K562 (cell line): ENCODE measurements around the gene ADGRA3. TPM values are rescaled to one million over a fixed set of nuclear protein-coding genes. Genes with fewer than 3 reads are reported as not detected.

Source experiments
- ATAC-seq: fragments of 200-7000 bp; cut with Tn5 transposase; 3 replicates; pipeline ENCODE4 v1.9.1; 2020; ENCODE audit warnings: moderate library complexity
- BruUV-seq: library from RNA; stranded (reverse); fragments of 400-500 nt; replicated peaks from 2 replicates; lab custom pipeline; 2021; lab: Mats Ljungman, UMichigan
- CTCF ChIA-PET: fragments of 300-600 bp; formaldehyde crosslinking; extraction: SDS; loops from one replicate; lab custom pipeline; 2021; ENCODE audit warnings: low intra/inter-chr PET ratio; lab: Yijun Ruan, JAX
- POLR2A ChIA-PET: fragments of 300-600, 350-650 bp; sonication (Branson Sonifier 250); formaldehyde crosslinking; extraction: SDS; loops from one replicate; lab custom pipeline; 2021; ENCODE audit warnings: antibody characterized with exemption, inconsistent platforms; lab: Yijun Ruan, JAX
- DNase-seq, 4 experiments: peaks; one replicate each; pipeline versions ENCODE4 v3.0.0 to v3.0.0-alpha.2; 2011 to 2018; ENCODE audit warnings: low spot score in 3 of 4, mixed read lengths in 3 of 4; ENCODE audit errors: extremely low read depth in 1 of 4
- FAIRE-seq: peaks from 2 replicates; lab custom pipeline; 2011; peaks lifted over from hg19 to GRCh38; lab: Jason Lieb, UNC
- H2AFZ ChIP-seq: 2 replicates; pipeline ENCODE4 v1.6.0; 2011; ENCODE audit warnings: low read depth, low read length, control low read depth, inconsistent platforms
- H3K27ac ChIP-seq: fragments of 200-600 bp; 3 replicates; pipeline ENCODE4 v1.8.0; 2011; ENCODE audit warnings: low read depth, mild to moderate bottlenecking, control low read depth, inconsistent platforms, low read length, moderate library complexity, mixed read lengths; ENCODE audit errors: extremely low read depth
- H3K27me3 ChIP-seq, 2 experiments: fragments of 300-600 bp in 1 of 2; 2 replicates in 1 of 2; 3 replicates in 1 of 2; pipeline versions ENCODE4 v1.6.0 to v1.8.0; 2011; ENCODE audit warnings: inconsistent platforms in 2 of 2, low read length in 2 of 2, mild to moderate bottlenecking in 1 of 2, mixed read lengths in 1 of 2, moderate library complexity in 1 of 2; ENCODE audit not compliant: control insufficient read depth in 2 of 2, insufficient read depth in 2 of 2
- H3K36me3 ChIP-seq: fragments of 300-600 bp; 3 replicates; pipeline ENCODE4 v1.8.0; 2011; ENCODE audit warnings: mild to moderate bottlenecking, low read length, inconsistent platforms; ENCODE audit not compliant: control insufficient read depth, insufficient read depth
- H3K4me1 ChIP-seq, 2 experiments: fragments of 200-600 bp in 1 of 2; replicated peaks in 1 of 2; 2 replicates in 1 of 2; 3 replicates in 1 of 2; pipeline versions ENCODE4 v1.5.1 to v1.8.0; 2011; ENCODE audit warnings: inconsistent platforms in 2 of 2, low read length in 2 of 2, mild to moderate bottlenecking in 1 of 2, mixed read lengths in 1 of 2, moderate library complexity in 1 of 2; ENCODE audit not compliant: control insufficient read depth in 2 of 2, insufficient read depth in 2 of 2
- H3K4me2 ChIP-seq: 2 replicates; pipeline ENCODE4 v1.6.1; 2011; ENCODE audit warnings: low read length, control low read depth, inconsistent platforms, mixed read lengths; ENCODE audit not compliant: insufficient read depth
- H3K4me3 ChIP-seq: fragments of 200-600 bp; sonication (generic), shearing (Covaris generic); 2 replicates; pipeline ENCODE4 v1.5.1; 2016; ENCODE audit warnings: control low read depth, inconsistent platforms
- H3K79me2 ChIP-seq: fragments of 200-600 bp; 3 replicates; pipeline ENCODE4 v1.8.0; 2011; ENCODE audit warnings: low read length, inconsistent platforms; ENCODE audit not compliant: control insufficient read depth, insufficient read depth
- H3K9ac ChIP-seq, 2 experiments: 2 replicates each; pipeline versions ENCODE4 v1.6.0 to v1.6.1; 2011; ENCODE audit warnings: low read depth in 2 of 2, low read length in 2 of 2, control low read depth in 1 of 2, inconsistent platforms in 1 of 2, mild to moderate bottlenecking in 1 of 2, mixed read lengths in 1 of 2; ENCODE audit not compliant: insufficient read depth in 1 of 2
- H3K9me1 ChIP-seq: one replicate; pipeline ENCODE4 v1.6.0; 2011; ENCODE audit warnings: inconsistent platforms, mild to moderate bottlenecking, low read length, moderate library complexity; ENCODE audit not compliant: control insufficient read depth, insufficient read depth
- H3K9me3 ChIP-seq: replicated peaks from 2 replicates; pipeline ENCODE4 v1.5.1; 2011; ENCODE audit warnings: low read depth, low read length, inconsistent platforms; ENCODE audit not compliant: control insufficient read depth, insufficient read depth
- H4K20me1 ChIP-seq: replicated peaks from 2 replicates; pipeline ENCODE4 v1.6.1; 2011; ENCODE audit warnings: low read length, inconsistent platforms, mixed read lengths; ENCODE audit not compliant: control insufficient read depth, insufficient read depth
- BRD4 ChIP-seq: fragments of 200-600 bp; sonication (generic); IDR thresholded peaks from 2 replicates; pipeline ENCODE4 v1.6.1; 2017; ENCODE audit warnings: inconsistent platforms
- CBX5 ChIP-seq: IDR thresholded peaks from 2 replicates; pipeline ENCODE4 v1.6.1; 2014; ENCODE audit warnings: low read depth, borderline replicate concordance
- FOXJ3 ChIP-seq: sonication (generic); formaldehyde crosslinking; IDR thresholded peaks from 2 replicates; pipeline ENCODE4 v1.4.0; 2020; ENCODE audit warnings: mild to moderate bottlenecking, missing genetic modification reagents
- FOXK1 ChIP-seq: sonication (generic); formaldehyde crosslinking; IDR thresholded peaks from 2 replicates; pipeline ENCODE4 v1.8.0; 2022; ENCODE audit warnings: missing genetic modification reagents, mild to moderate bottlenecking, borderline replicate concordance
- FOXM1 ChIP-seq, 2 experiments: fragments of 450-650 bp in 1 of 2; sonication (generic) in 1 of 2; formaldehyde crosslinking in 1 of 2; IDR thresholded peaks; 2 replicates each; pipeline versions ENCODE4 v1.6.1 to v1.9.0; 2017 to 2022; ENCODE audit warnings: low read depth in 2 of 2, mild to moderate bottlenecking in 2 of 2, missing genetic modification reagents in 1 of 2, moderate library complexity in 1 of 2
- GMEB1 ChIP-seq: fragments of 250-450 bp; sonication (Bioruptor Pico); IDR thresholded peaks from 2 replicates; pipeline ENCODE4 v1.4.0; 2020; ENCODE audit warnings: mild to moderate bottlenecking
- MAFK ChIP-seq: IDR thresholded peaks from 2 replicates; pipeline ENCODE4 v1.6.1; 2011; ENCODE audit warnings: low read length, improper control_type of control experiment
- PHB ChIP-seq: fragments of 250-450 bp; sonication (Bioruptor Pico); IDR thresholded peaks from 2 replicates; pipeline ENCODE4 v1.5.0; 2021
- SREBF1 ChIP-seq: fragments of 150-350 bp; IDR thresholded peaks from 2 replicates; pipeline ENCODE4 v1.6.1; 2014; ENCODE audit warnings: antibody characterized with exemption, low read depth, low read length, borderline replicate concordance
- TEAD1 ChIP-seq, 2 experiments: fragments of 450-650 bp in 1 of 2; sonication (generic) in 1 of 2; formaldehyde crosslinking; IDR thresholded peaks; 2 replicates each; pipeline versions ENCODE4 v1.4.0 to v1.8.0; 2020 to 2022; ENCODE audit warnings: mild to moderate bottlenecking in 2 of 2, missing genetic modification reagents in 1 of 2
- TOE1 ChIP-seq, 2 experiments: fragments of 450-650 bp in 1 of 2; sonication (generic) in 1 of 2; formaldehyde crosslinking in 1 of 2; IDR thresholded peaks; 2 replicates each; pipeline versions ENCODE4 v1.7.1 to v1.8.0; 2016 to 2022; ENCODE audit warnings: borderline replicate concordance in 2 of 2, mild to moderate bottlenecking in 2 of 2, antibody characterized with exemption in 1 of 2, inconsistent platforms in 1 of 2, low read depth in 1 of 2, missing genetic modification reagents in 1 of 2, moderate library complexity in 1 of 2
- ZBTB17 ChIP-seq: fragments of 450-650 bp; formaldehyde crosslinking; IDR thresholded peaks from 2 replicates; pipeline ENCODE4 v1.4.0; 2020; ENCODE audit warnings: mild to moderate bottlenecking
- ZFX ChIP-seq: sonication (generic); formaldehyde crosslinking; IDR thresholded peaks from 2 replicates; pipeline ENCODE4 v1.8.0; 2022; ENCODE audit warnings: mild to moderate bottlenecking, missing genetic modification reagents, moderate library complexity
- ZNF121 ChIP-seq: sonication (generic); formaldehyde crosslinking; conservative IDR thresholded peaks from 2 replicates; pipeline ENCODE4 v1.8.0; 2022; ENCODE audit warnings: missing genetic modification reagents
- ZNF512 ChIP-seq: IDR thresholded peaks from 2 replicates; pipeline ENCODE4 v1.6.1; 2016; ENCODE audit warnings: missing genetic modification characterization, missing compliant biosample characterization
- ZNF696 ChIP-seq: fragments of 250-450 bp; sonication (Bioruptor Pico); conservative IDR thresholded peaks from 2 replicates; pipeline ENCODE4 v1.4.0; 2020; ENCODE audit warnings: mild to moderate bottlenecking, moderate library complexity
- ZSCAN29 ChIP-seq: fragments of 450-650 bp; IDR thresholded peaks from 2 replicates; pipeline ENCODE4 v1.6.1; 2017
- WGBS: fragments of 100-300 bp; shearing (Covaris generic); methylation state at CpG from one replicate; pipeline ENCODE4 v1.1.6; 2016; ENCODE audit warnings: low coverage, mixed read lengths; ENCODE audit not compliant: insufficient coverage; ENCODE audit errors: missing lambda C conversion rate; 5-methylcytosine and 5-hydroxymethylcytosine counted together
- in situ Hi-C: fragments of 300-500 bp; cut with MboI; formaldehyde crosslinking; loops from 4 replicates; pipeline ENCODE4 v1.15.0; 2018; ENCODE audit warnings: inconsistent platforms, mixed read lengths
- intact Hi-C: fragments of 100-400 bp; cut with micrococcal nuclease; formaldehyde crosslinking; loops from 2 replicates; pipeline ENCODE4 v1.14.2; 2022
- polyA plus RNA-seq, 8 experiments: library from polyadenylated mRNA; depleted of rRNA in 4 of 8; stranded (reverse) in 5 of 8; unstranded in 3 of 8; fragments of >200 nt; fragmentation: Nextera tagmentation in 2 of 8; fragmentation: Illumina TruSeq in 1 of 8; extraction: Ambion mirVana in 2 of 8; extraction: Trizol in 1 of 8; gene quantifications; 2 replicates each; pipeline versions ENCODE4 v1.2.1 to v1.2.3, GENCODE V29; 2011 to 2014; ENCODE audit warnings: inconsistent platforms in 1 of 8, missing spikeins in 1 of 8
- total RNA-seq, 7 experiments: library from RNA; depleted of rRNA in 6 of 7; stranded (reverse); fragments of >200 nt in 6 of 7; fragmentation: Illumina TruSeq in 2 of 7; extraction: Trizol in 2 of 7; gene quantifications; 2 replicates each; pipeline versions ENCODE4 v1.2.1 to v1.2.3, GENCODE V29; 2011 to 2021; ENCODE audit warnings: low replicate concordance in 1 of 7
- TF ChIP-seq, protein P1 (sequence below): sonication (generic); formaldehyde crosslinking; IDR thresholded peaks from 2 replicates; pipeline ENCODE4 v1.8.0; 2023; ENCODE audit warnings: mild to moderate bottlenecking, missing genetic modification reagents
- TF ChIP-seq, protein P2 (sequence below): fragments of 250-450 bp; sonication (Bioruptor Pico); IDR thresholded peaks from 2 replicates; pipeline ENCODE4 v1.4.0; 2020

ADGRA3 gene
- total and polyA plus RNA-seq, 9 of the 15 experiments (the other 6 are each of a cell fraction or from before 2014, with no cell fraction given), result 0.06 to 2.3 (median 0.27) TPM; not detected in 3

- 1% methylated on average over 7 of the region's 7 CpGs for WGBS
- CTCF ChIA-PET, result no interaction called here
- FAIRE-seq, result no peak
- H3K9me3 ChIP-seq, result no peaks in the 10 kb centered on the region
- no peaks in the 10 kb centered on the region for H3K36me3 ChIP-seq
- H4K20me1 ChIP-seq, result no peaks in the 10 kb centered on the region
- H3K27ac ChIP-seq, result no peak overlapping the region
- H3K9ac ChIP-seq, result no peak overlapping the region
- no peak for DNase-seq
- BruUV-seq, result no TSS peak
- H3K9me1 ChIP-seq, result no peaks in the 10 kb centered on the region
- H3K27me3 ChIP-seq, result no peaks in the 10 kb centered on the region
- no peak overlapping the region for H3K4me2 ChIP-seq
- ATAC-seq, result no peak
- in situ Hi-C loops (loop anchor here (10.0 kb wide), 1 partner anchor 601 kb away; no protein-coding TSS in a partner anchor), intact Hi-C loops (no loop called here)
- no peaks in the 10 kb centered on the region for H3K79me2 ChIP-seq
- POLR2A ChIA-PET, result no interaction called here
- H2AFZ ChIP-seq, result no peak overlapping the region
- no peaks in the 10 kb centered on the region for H3K4me1 ChIP-seq
- no peak overlapping the region for H3K4me3 ChIP-seq
- TF ChIP-seq FOXK1 (CRISPR knock-in tag), result no peak
- TF ChIP-seq, protein P1, sequence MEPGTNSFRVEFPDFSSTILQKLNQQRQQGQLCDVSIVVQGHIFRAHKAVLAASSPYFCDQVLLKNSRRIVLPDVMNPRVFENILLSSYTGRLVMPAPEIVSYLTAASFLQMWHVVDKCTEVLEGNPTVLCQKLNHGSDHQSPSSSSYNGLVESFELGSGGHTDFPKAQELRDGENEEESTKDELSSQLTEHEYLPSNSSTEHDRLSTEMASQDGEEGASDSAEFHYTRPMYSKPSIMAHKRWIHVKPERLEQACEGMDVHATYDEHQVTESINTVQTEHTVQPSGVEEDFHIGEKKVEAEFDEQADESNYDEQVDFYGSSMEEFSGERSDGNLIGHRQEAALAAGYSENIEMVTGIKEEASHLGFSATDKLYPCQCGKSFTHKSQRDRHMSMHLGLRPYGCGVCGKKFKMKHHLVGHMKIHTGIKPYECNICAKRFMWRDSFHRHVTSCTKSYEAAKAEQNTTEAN (CRISPR knock-in tag), result no peak
- TF ChIP-seq SREBF1, result no peak
- no peak for TF ChIP-seq TOE1 (IDR thresholded peaks at IDR 0.05; ENCODE audit: borderline replicate concordance)
- TF ChIP-seq TOE1 (CRISPR knock-in tag; IDR thresholded peaks at IDR 0.05; ENCODE audit: borderline replicate concordance, low read depth), result no peak
- no peak for TF ChIP-seq ZNF512 (tag)
- TF ChIP-seq FOXJ3 (CRISPR knock-in tag), result no peak
- TF ChIP-seq CBX5, result no peak
- TF ChIP-seq ZNF696 (CRISPR knock-in tag), result no peak
- TF ChIP-seq, protein P2, sequence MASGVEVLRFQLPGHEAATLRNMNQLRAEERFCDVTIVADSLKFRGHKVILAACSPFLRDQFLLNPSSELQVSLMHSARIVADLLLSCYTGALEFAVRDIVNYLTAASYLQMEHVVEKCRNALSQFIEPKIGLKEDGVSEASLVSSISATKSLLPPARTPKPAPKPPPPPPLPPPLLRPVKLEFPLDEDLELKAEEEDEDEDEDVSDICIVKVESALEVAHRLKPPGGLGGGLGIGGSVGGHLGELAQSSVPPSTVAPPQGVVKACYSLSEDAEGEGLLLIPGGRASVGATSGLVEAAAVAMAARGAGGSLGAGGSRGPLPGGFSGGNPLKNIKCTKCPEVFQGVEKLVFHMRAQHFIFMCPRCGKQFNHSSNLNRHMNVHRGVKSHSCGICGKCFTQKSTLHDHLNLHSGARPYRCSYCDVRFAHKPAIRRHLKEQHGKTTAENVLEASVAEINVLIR (CRISPR knock-in tag), result no peak
- no peak for TF ChIP-seq ZFX (CRISPR knock-in tag)
- TF ChIP-seq MAFK, result no peak
- no peak for TF ChIP-seq FOXM1 (IDR thresholded peaks at IDR 0.05; ENCODE audit: low read depth)
- TF ChIP-seq FOXM1 (CRISPR knock-in tag; IDR thresholded peaks at IDR 0.05; ENCODE audit: low read depth), result no peak
- TF ChIP-seq ZSCAN29, result no peak
- TF ChIP-seq GMEB1 (CRISPR knock-in tag), result no peak
- TF ChIP-seq BRD4, result no peak
- TF ChIP-seq ZNF121 (CRISPR knock-in tag), result no peak
- TF ChIP-seq PHB (CRISPR knock-in tag), result no peak
- no peak for TF ChIP-seq TEAD1 (CRISPR knock-in tag; IDR thresholded peaks at IDR 0.05)
- TF ChIP-seq ZBTB17 (CRISPR knock-in tag), result no peak
Measured at GRCh38 chr4:22385611-22386011, 130.3 kb downstream of the ADGRA3 start.
